ENCODE data around the gene WDR7. TPM values are rescaled to one million over a fixed set of nuclear protein-coding genes. Genes with fewer than 3 reads are reported as not detected.

Gene WDR7
- total RNA-seq, 1 experiment from 2014 or later: 20.9 TPM

GRCh38 chr18:57030417-57030816, 379.3 kb downstream of the WDR7 start:
- Histone ChIP-seq H3K4me1 (ENCODE audit: low read length) (no peaks in the 10 kb centered on the region), H3K36me3 (ENCODE audit: insufficient read depth, low read length) (no peaks in the 10 kb centered on the region), H2AFZ (ENCODE audit: low read length) (no peak overlapping the region), H3K27me3 (ENCODE audit: low read length) (no peaks in the 10 kb centered on the region), H3K4me2 (ENCODE audit: low read depth, low read length, poor library complexity, severe bottlenecking) (no peak overlapping the region), H4K20me1 (ENCODE audit: insufficient read depth, low read depth, low read length) (peaks cover 3% of the 10 kb centered on the region; the same call in 1 of the 2 replicates), H3K9ac (ENCODE audit: low read length) (no peak overlapping the region), H3K4me3 (ENCODE audit: low read length) (no peak overlapping the region), H3K27ac (ENCODE audit: low read length) (no peak overlapping the region), H3K79me2 (ENCODE audit: low read length) (no peaks in the 10 kb centered on the region), H3K9me2 (replicated peaks; ENCODE audit: insufficient read depth, low read length) (no peaks in the 10 kb centered on the region), H3K9me3 (ENCODE audit: low read length) (no peaks in the 10 kb centered on the region)
- no peak for DNase-seq

DNA sequence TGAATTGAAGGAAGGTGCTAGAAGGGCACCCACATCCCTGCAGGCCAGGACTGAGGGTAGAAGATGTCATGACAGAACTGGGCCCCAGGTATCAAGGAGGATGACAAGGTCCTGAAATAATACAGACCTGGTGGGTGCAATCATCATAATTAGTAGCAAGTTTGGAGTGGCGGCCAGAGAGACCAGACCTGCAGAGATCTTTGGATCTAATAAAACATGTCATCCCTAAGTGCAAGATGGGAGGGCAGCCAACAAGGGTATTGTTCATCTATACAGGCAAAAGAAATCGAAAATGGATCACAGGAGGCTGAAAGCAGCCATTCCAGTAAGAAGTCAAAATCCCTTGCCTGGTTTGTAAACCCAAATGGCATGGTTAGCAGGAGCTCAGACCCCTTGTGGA, 384.4 kb downstream of the WDR7 start:
- Histone ChIP-seq H3K4me2 (ENCODE audit: low read depth, low read length, poor library complexity, severe bottlenecking) (no peak overlapping the region), H3K27me3 (ENCODE audit: low read length) (no peaks in the 10 kb centered on the region), H3K9ac (ENCODE audit: low read length) (no peak overlapping the region), H4K20me1 (ENCODE audit: insufficient read depth, low read depth, low read length) (peaks cover 3% of the 10 kb centered on the region; the same call in 1 of the 2 replicates), H3K4me3 (ENCODE audit: low read length) (no peak overlapping the region), H3K9me2 (replicated peaks; ENCODE audit: insufficient read depth, low read length) (no peaks in the 10 kb centered on the region), H3K79me2 (ENCODE audit: low read length) (no peaks in the 10 kb centered on the region), H3K9me3 (ENCODE audit: low read length) (no peaks in the 10 kb centered on the region), H2AFZ (ENCODE audit: low read length) (no peak overlapping the region), H3K4me1 (ENCODE audit: low read length) (no peaks in the 10 kb centered on the region), H3K27ac (ENCODE audit: low read length) (no peak overlapping the region), H3K36me3 (ENCODE audit: insufficient read depth, low read length) (no peaks in the 10 kb centered on the region)
- no peak for DNase-seq

DNA sequence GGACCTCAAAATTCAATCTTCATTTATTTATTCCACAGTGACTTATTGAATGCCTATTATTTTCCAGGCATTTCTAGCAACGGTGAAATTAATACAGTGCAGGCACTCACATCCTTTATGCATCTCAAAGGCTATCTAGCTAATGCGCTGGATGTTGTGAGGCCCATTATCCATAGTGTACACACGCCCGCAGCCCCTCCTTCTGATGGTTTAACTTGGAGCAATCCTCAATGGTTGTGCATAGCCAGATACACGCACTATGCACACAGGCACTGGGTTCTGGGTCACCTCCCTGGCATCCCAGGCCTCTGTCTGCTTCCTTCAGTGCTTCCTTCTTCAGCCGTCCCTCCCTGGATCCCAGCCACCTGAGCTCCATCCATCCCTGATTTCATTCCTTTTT, 387.2 kb downstream of the WDR7 start:
- Histone ChIP-seq H3K79me2 (ENCODE audit: low read length) (no peaks in the 10 kb centered on the region), H3K4me2 (ENCODE audit: low read depth, low read length, poor library complexity, severe bottlenecking) (no peak overlapping the region), H3K36me3 (ENCODE audit: insufficient read depth, low read length) (no peaks in the 10 kb centered on the region), H3K4me1 (ENCODE audit: low read length) (no peaks in the 10 kb centered on the region), H3K9me3 (ENCODE audit: low read length) (no peaks in the 10 kb centered on the region), H3K9ac (ENCODE audit: low read length) (no peak overlapping the region), H3K9me2 (replicated peaks; ENCODE audit: insufficient read depth, low read length) (no peaks in the 10 kb centered on the region), H3K27ac (ENCODE audit: low read length) (no peak overlapping the region), H2AFZ (ENCODE audit: low read length) (no peak overlapping the region), H3K4me3 (ENCODE audit: low read length) (no peak overlapping the region), H3K27me3 (ENCODE audit: low read length) (no peaks in the 10 kb centered on the region), H4K20me1 (ENCODE audit: insufficient read depth, low read depth, low read length) (no peaks in the 10 kb centered on the region)
- no peak for DNase-seq

DNA sequence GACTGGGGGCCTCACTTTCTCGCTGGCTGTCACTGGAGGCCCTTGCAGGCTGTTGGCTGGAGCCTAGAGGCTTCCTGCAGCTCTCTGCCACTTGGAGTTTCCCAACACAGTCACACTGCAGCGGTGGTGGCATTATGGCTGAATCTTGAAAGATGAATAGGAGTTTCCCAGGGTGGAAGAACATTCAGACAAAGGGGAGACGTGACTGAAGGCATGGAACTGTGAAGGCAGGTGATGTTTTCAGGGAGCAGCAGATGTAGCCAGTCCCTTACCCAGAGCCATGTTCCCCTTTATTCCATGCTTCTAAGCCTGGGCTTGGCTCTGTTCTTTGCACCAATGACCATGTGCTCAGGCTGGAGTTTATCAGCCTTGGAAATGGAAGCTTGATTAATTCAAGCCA, 389.0 kb downstream of the WDR7 start:
- Histone ChIP-seq H3K27ac (ENCODE audit: low read length) (no peak overlapping the region), H3K79me2 (ENCODE audit: low read length) (no peaks in the 10 kb centered on the region), H3K4me2 (ENCODE audit: low read depth, low read length, poor library complexity, severe bottlenecking) (no peak overlapping the region), H2AFZ (ENCODE audit: low read length) (no peak overlapping the region), H3K4me1 (ENCODE audit: low read length) (no peaks in the 10 kb centered on the region), H3K4me3 (ENCODE audit: low read length) (no peak overlapping the region), H3K9ac (ENCODE audit: low read length) (no peak overlapping the region), H3K27me3 (ENCODE audit: low read length) (no peaks in the 10 kb centered on the region), H3K9me3 (ENCODE audit: low read length) (no peaks in the 10 kb centered on the region), H3K9me2 (replicated peaks; ENCODE audit: insufficient read depth, low read length) (no peaks in the 10 kb centered on the region), H3K36me3 (ENCODE audit: insufficient read depth, low read length) (no peaks in the 10 kb centered on the region), H4K20me1 (ENCODE audit: insufficient read depth, low read depth, low read length) (no peaks in the 10 kb centered on the region)
- DNase-seq: no peak

GRCh38 chr18:57043241-57043640, 392.1 kb downstream of the WDR7 start:
- Histone ChIP-seq H3K27ac (ENCODE audit: low read length) (no peak overlapping the region), H2AFZ (ENCODE audit: low read length) (no peak overlapping the region), H3K4me3 (ENCODE audit: low read length) (no peak overlapping the region), H4K20me1 (ENCODE audit: insufficient read depth, low read depth, low read length) (no peaks in the 10 kb centered on the region; the same call in 1 of the 2 replicates), H3K9me2 (replicated peaks; ENCODE audit: insufficient read depth, low read length) (no peaks in the 10 kb centered on the region), H3K4me2 (ENCODE audit: low read depth, low read length, poor library complexity, severe bottlenecking) (no peak overlapping the region), H3K4me1 (ENCODE audit: low read length) (no peaks in the 10 kb centered on the region), H3K36me3 (ENCODE audit: insufficient read depth, low read length) (no peaks in the 10 kb centered on the region), H3K9me3 (ENCODE audit: low read length) (no peaks in the 10 kb centered on the region), H3K9ac (ENCODE audit: low read length) (no peak overlapping the region), H3K27me3 (ENCODE audit: low read length) (no peaks in the 10 kb centered on the region), H3K79me2 (ENCODE audit: low read length) (no peaks in the 10 kb centered on the region)
- DNase-seq: no peak

DNA sequence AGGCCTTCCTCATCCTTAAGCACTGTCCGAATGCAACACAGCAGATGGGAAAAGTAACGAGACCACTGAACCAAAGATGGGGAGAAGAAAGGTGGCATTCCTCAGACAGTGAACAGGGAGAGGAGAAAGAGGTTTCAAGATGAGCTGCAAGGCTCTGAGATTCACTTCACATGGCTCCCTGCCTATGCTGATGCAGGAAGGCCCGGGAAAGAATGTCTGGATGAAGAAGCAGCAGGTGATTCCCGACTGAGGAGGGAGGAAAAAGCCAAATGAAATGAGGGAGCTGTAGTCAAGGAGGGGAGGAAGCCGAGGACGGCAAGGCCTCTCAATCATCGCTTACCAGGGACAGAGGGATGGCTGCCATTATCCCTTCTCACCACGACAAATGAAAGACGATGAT, 397.2 kb downstream of the WDR7 start:
- no peak for DNase-seq
- Histone ChIP-seq H3K4me2 (ENCODE audit: low read depth, low read length, poor library complexity, severe bottlenecking) (no peak overlapping the region), H3K79me2 (ENCODE audit: low read length) (no peaks in the 10 kb centered on the region), H3K9ac (ENCODE audit: low read length) (no peak overlapping the region), H3K36me3 (ENCODE audit: insufficient read depth, low read length) (no peaks in the 10 kb centered on the region), H3K4me1 (ENCODE audit: low read length) (no peaks in the 10 kb centered on the region), H3K27ac (ENCODE audit: low read length) (no peak overlapping the region), H4K20me1 (ENCODE audit: insufficient read depth, low read depth, low read length) (peaks cover 6% of the 10 kb centered on the region; the same call in 1 of the 2 replicates), H3K9me2 (replicated peaks; ENCODE audit: insufficient read depth, low read length) (no peaks in the 10 kb centered on the region), H3K27me3 (ENCODE audit: low read length) (no peaks in the 10 kb centered on the region), H2AFZ (ENCODE audit: low read length) (no peak overlapping the region), H3K4me3 (ENCODE audit: low read length) (no peak overlapping the region), H3K9me3 (ENCODE audit: low read length) (no peaks in the 10 kb centered on the region)

- Histone ChIP-seq H2AFZ (ENCODE audit: low read length) (no peak overlapping the region), H3K9me2 (replicated peaks; ENCODE audit: insufficient read depth, low read length) (no peaks in the 10 kb centered on the region), H3K9me3 (ENCODE audit: low read length) (no peaks in the 10 kb centered on the region), H3K27ac (ENCODE audit: low read length) (no peak overlapping the region), H3K9ac (ENCODE audit: low read length) (no peak overlapping the region), H3K36me3 (ENCODE audit: insufficient read depth, low read length) (no peaks in the 10 kb centered on the region), H3K4me2 (ENCODE audit: low read depth, low read length, poor library complexity, severe bottlenecking) (no peak overlapping the region), H3K4me3 (ENCODE audit: low read length) (no peak overlapping the region), H3K4me1 (ENCODE audit: low read length) (no peaks in the 10 kb centered on the region), H4K20me1 (ENCODE audit: insufficient read depth, low read depth, low read length) (peaks cover 6% of the 10 kb centered on the region; the same call in 1 of the 2 replicates), H3K79me2 (ENCODE audit: low read length) (no peaks in the 10 kb centered on the region), H3K27me3 (ENCODE audit: low read length) (no peaks in the 10 kb centered on the region)
- DNase-seq: no peak
Observed at GRCh38 chr18:57048859-57049258, 397.7 kb downstream of the WDR7 start.

GRCh38 chr18:57050310-57050949, 399.3 kb downstream of the WDR7 start:
- no peak overlapping the region for H3K9ac ChIP-seq (ENCODE audit: low read length)
- H3K4me2 ChIP-seq (ENCODE audit: low read depth, low read length, poor library complexity, severe bottlenecking): no peak overlapping the region
- no peak overlapping the region for H3K27ac ChIP-seq (ENCODE audit: low read length)
- H3K9me2 ChIP-seq (replicated peaks; ENCODE audit: insufficient read depth, low read length): no peaks in the 10 kb centered on the region
- no peaks in the 10 kb centered on the region for H3K36me3 ChIP-seq (ENCODE audit: insufficient read depth, low read length)
- no peak for DNase-seq
- H3K4me1 ChIP-seq (ENCODE audit: low read length): no peaks in the 10 kb centered on the region
- no peak overlapping the region for H3K4me3 ChIP-seq (ENCODE audit: low read length)
- no peaks in the 10 kb centered on the region for H3K9me3 ChIP-seq (ENCODE audit: low read length)
- H3K27me3 ChIP-seq (ENCODE audit: low read length): no peaks in the 10 kb centered on the region
- no peak overlapping the region for H2AFZ ChIP-seq (ENCODE audit: low read length)
- H3K79me2 ChIP-seq (ENCODE audit: low read length): no peaks in the 10 kb centered on the region
- H4K20me1 ChIP-seq (ENCODE audit: insufficient read depth, low read depth, low read length): peaks cover 7% of the 10 kb centered on the region; the same call in 1 of the 2 replicates

Measured in Karpas-422 (cell line).